Activated CD4-positive, alpha-beta T cell treated with anti-CD3 and anti-CD28 coated beads, Interleukin-2, amount 50 U/mL, for 48 hours (primary cell): ENCODE data around the gene ANKRD30B.
"Not testable (repeated sequence)": the region's sequence is repeated elsewhere in the genome, so short reads cannot be mapped to it uniquely, and the experiment has no call there.

ENCODE experiments used
- DNase-seq, 2 experiments: peaks; one replicate each; pipeline ENCODE4 v3.0.0-alpha.2; 2020

Gene ANKRD30B, protein sequence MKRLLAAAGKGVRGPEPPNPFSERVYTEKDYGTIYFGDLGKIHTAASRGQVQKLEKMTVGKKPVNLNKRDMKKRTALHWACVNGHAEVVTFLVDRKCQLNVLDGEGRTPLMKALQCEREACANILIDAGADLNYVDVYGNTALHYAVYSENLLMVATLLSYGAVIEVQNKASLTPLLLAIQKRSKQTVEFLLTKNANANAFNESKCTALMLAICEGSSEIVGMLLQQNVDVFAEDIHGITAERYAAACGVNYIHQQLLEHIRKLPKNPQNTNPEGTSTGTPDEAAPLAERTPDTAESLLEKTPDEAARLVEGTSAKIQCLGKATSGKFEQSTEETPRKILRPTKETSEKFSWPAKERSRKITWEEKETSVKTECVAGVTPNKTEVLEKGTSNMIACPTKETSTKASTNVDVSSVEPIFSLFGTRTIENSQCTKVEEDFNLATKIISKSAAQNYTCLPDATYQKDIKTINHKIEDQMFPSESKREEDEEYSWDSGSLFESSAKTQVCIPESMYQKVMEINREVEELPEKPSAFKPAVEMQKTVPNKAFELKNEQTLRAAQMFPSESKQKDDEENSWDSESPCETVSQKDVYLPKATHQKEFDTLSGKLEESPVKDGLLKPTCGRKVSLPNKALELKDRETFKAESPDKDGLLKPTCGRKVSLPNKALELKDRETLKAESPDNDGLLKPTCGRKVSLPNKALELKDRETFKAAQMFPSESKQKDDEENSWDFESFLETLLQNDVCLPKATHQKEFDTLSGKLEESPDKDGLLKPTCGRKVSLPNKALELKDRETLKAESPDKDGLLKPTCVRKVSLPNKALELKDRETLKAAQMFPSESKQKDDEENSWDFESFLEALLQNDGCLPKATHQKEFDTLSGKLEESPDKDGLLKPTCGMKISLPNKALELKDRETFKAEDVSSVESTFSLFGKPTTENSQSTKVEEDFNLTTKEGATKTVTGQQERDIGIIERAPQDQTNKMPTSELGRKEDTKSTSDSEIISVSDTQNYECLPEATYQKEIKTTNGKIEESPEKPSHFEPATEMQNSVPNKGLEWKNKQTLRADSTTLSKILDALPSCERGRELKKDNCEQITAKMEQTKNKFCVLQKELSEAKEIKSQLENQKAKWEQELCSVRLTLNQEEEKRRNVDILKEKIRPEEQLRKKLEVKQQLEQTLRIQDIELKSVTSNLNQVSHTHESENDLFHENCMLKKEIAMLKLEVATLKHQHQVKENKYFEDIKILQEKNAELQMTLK (N-terminal part only)

GRCh38 chr18:14747513-14748474 lies at the start of gene ANKRD30B:
TSS of gene ANKRD30B (plus strand) at chr18:14748172. CDS start at chr18:14748420, 248 bp downstream.
- DNase-seq, result peak in 1 of 2 experiments; percentile 3

DNA sequence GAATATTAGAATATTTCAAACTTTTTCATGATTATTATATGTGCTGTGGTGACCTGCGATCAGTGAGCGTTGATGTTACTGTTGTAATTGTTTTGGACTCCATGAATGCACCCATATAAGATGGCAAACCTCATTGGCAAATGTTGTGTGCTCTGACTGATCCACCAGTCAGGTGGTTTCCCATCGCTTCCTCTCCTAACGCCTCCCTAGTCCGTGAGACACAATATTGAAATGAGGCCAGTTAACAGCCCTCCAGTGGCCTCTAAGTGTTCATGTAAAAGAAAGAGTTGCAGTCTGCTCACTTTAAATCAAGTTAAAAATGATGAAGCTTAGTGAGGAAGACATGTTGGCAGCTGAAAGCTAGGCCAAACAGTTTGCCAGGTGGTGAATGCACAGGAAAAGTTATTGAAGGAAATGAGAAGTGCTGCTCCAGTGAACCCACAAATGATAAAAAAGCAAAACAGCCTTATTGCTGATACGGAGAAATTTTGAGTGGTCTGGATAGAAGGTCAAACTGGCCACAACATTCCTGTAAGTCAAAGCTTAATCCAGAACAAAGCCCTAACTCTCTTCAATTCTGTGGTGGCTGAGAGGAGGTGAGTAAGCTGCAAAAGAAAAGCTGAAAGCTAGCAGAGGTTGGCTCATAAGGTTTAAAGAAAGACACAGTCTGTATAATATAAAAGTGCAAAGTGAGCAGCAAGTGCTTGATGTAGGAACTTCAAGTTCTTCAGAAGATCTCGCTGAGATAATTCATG lies 46.5 kb upstream of the ANKRD30B start:
- not testable (repeated sequence) for DNase-seq

- not testable (repeated sequence) for DNase-seq
These were observed 38.2 kb upstream of the ANKRD30B start for GRCh38 chr18:14709761-14710160.

- not testable (repeated sequence) for DNase-seq
These were observed 26.4 kb upstream of the ANKRD30B start for GRCh38 chr18:14721569-14721968.

- not testable (repeated sequence) for DNase-seq
These were observed 8.9 kb upstream of the ANKRD30B start for GRCh38 chr18:14739056-14739455.

DNA sequence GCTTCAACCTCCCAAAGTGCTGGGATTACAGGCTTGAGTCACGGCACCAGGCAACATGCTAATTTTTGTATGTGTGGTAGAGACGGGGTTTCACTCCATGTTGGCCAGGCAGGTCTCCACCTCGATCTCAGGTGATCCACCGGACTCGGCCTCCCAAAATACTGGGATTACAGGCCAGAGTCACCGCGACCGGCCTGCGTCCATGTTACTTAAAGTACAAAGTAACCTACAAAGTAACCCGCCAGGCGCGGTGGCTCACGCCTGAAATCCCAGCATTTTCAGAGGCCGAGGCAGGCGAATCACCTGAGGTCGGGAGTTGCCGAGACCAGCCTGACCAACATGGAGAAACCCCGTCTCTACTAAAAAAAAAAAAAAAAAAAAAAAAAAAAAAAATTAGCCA lies 1.1 kb upstream of the ANKRD30B start:
- no peak for DNase-seq

GRCh38 chr18:14748496-14748895 lies 524 bp downstream of the ANKRD30B start:
- no peak for DNase-seq

GRCh38 chr18:14763566-14763965 lies 15.6 kb downstream of the ANKRD30B start:
- not testable (repeated sequence) for DNase-seq

GRCh38 chr18:14767474-14767873 lies 19.5 kb downstream of the ANKRD30B start:
- DNase-seq, result no peak

GRCh38 chr18:14768241-14768640 lies 20.3 kb downstream of the ANKRD30B start:
- no peak for DNase-seq

DNA sequence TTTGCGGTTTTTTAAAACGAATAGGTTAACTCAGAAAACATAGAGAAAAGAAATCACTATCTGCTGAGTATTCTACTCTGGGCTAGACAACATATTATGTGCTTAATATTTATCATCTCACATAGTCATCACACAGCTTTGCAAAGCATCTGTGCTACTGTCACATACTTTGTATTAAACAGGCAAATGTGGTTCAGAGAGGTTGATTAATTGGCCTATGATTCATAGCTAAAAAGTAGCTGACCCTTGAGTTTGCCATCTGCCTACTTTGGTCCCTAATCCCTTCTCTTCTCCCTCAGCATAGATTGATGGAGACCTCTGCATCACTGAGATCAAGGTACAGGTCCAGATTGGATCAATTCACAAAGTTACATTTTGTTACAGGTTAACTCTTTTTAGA lies 21.4 kb downstream of the ANKRD30B start:
- no peak for DNase-seq

- DNase-seq, result no peak
These were observed 28.8 kb downstream of the ANKRD30B start for GRCh38 chr18:14776801-14777200.

DNA sequence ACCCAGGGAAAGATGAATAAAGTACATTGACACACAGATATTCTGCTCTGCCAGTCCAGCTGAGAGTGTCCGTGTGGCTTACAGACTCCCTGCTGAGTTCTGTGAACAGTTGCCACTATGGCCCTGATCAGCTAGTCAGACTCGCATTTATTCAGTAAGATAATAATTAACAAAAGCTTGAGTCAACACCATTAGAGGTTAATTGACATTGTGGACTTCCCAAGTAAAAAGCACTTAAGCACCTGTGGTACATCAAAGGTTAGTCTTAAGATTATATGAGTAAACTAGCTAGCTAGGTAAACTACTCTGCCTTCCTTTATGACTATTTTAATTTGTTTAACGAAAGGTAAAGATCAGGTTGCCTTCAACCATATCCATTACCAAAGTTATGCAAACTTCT lies 33.7 kb downstream of the ANKRD30B start:
- DNase-seq, result no peak

DNA sequence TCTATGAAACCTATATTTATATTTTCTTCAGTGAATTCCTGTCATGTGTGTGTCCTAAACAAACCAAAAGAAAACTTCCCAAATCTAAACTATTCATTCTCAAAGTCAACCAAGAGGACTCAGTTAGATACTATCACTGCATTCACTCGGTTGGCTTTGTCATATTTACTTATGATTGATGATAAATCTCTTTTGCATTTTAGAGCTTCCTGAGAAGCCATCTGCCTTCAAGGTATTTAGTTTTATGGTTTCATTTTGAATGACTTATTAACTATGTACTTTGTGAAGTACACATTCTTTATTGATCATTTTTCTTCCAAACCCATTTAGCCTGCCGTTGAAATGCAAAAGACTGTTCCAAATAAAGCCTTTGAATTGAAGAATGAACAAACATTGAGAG lies 36.2 kb downstream of the ANKRD30B start:
- no peak for DNase-seq

DNA sequence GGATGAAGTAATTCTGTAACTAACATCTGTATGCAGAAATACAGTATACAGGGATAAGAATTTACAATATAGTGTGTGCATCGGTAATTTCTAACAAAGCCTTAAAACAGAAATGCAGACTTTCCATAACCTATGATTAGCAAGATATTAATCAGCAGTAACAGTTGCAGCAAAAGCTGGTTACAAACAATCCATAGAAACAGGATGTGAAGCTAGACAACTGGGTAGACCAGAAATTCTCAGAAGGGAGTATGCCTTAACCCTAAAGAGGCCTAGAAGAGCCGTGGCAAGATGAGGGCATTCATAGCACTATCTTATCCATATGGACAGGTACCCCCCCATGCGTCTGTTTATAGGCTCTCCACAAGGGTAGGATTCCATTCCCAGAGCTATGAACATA lies 48.9 kb downstream of the ANKRD30B start:
- not testable (repeated sequence) for DNase-seq

GRCh38 chr18:14797969-14798764 lies 50.2 kb downstream of the ANKRD30B start:
- DNase-seq, result not testable (repeated sequence)

- not testable (repeated sequence) for DNase-seq
These were observed 63.1 kb downstream of the ANKRD30B start for GRCh38 chr18:14811081-14811480.

DNA sequence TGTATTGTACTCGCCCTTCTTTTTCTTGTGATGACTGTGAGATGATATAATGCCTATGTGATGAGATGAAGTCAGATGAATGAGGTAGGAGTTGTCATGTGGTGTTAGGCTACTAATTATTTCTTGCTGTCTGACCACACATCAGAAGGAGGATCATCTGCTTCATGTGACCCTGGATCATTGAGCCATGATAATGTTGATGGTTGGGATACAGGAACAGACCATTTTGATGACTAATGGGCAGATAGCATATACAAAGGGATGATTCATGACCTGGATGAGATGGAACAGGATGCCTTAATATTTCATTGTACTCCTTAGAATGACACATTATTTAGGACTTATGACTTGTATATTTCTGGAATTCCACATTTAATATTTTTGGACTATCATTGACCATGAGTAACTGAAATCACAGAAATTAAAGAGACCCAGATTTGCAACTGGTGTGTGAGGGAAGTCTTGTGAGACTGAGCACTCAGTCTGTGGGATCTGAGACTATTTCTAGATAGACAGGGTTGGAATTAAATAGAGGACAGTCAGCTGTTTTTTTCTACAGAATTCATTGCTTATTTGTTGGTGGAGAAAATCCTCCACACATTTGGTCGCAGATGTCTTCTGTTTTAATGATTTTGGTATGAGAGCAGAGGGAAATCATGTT lies 79.1 kb downstream of the ANKRD30B start:
- not testable (repeated sequence) for DNase-seq

- DNase-seq, result not testable (repeated sequence)
These were observed 93.6 kb downstream of the ANKRD30B start for GRCh38 chr18:14841607-14842006.
